Left lung (tissue), 10 donors: ENCODE results near the gene CCDC28A. TPM values are rescaled to one million over a fixed set of nuclear protein-coding genes. Genes with fewer than 3 reads are reported as not detected.
"Not testable (repeated sequence)": the region's sequence is repeated elsewhere in the genome, so short reads cannot be mapped to it uniquely, and the experiment has no call there.

Experiments
- ATAC-seq: fragments of 200-7000 bp; cut with Tn5 transposase; one replicate; pipeline ENCODE4 v1.9.1; 2020; ENCODE audit warnings: moderate library complexity
- DNase-seq, 4 donors: peaks; one replicate each; pipeline ENCODE4 v3.0.0-alpha.2; 2013 to 2020
- H3K27ac ChIP-seq, 2 donors: fragments of 200-600 bp; sonication (generic) in 1 of 2; one replicate each; pipeline versions ENCODE4 v1.5.0 to v1.8.0; 2020 to 2021
- H3K27me3 ChIP-seq, 2 donors: fragments of 200-600 bp; sonication (generic) in 1 of 2; one replicate each; pipeline versions ENCODE4 v1.5.0 to v1.8.0; 2020 to 2021
- H3K36me3 ChIP-seq, 2 donors: fragments of 200-600 bp; sonication (generic) in 1 of 2; one replicate each; pipeline versions ENCODE4 v1.5.0 to v1.8.0; 2020 to 2021
- H3K4me1 ChIP-seq, 2 donors: fragments of 200-600 bp; one replicate each; pipeline ENCODE4 v1.8.0; 2021
- H3K4me3 ChIP-seq, 2 donors: fragments of 200-600 bp; sonication (generic) in 1 of 2; one replicate each; pipeline versions ENCODE4 v1.5.0 to v1.8.0; 2020 to 2021; ENCODE audit warnings: mild to moderate bottlenecking in 1 of 2
- H3K9me3 ChIP-seq, 2 donors: fragments of 200-600 bp; sonication (generic) in 1 of 2; one replicate each; pipeline versions ENCODE4 v1.5.0 to v1.8.0; 2020 to 2021
- intact Hi-C, 2 donors: fragments of 100-400 bp; cut with DNase I; formaldehyde crosslinking; loops; one replicate each; pipeline versions ENCODE4 v1.11.2 to v1.14.2; 2022
- polyA plus RNA-seq, 6 donors: library from polyadenylated mRNA; unstranded; fragments of 120-200 nt; gene quantifications; one replicate each; pipeline ENCODE4 v1.2.1, GENCODE V29; 2013; ENCODE audit not compliant: insufficient read length in 6 of 6
- total RNA-seq, 2 donors: library from RNA; stranded (reverse); fragmentation: NEBNext Ultra II Directional; extraction: Animal tissue kit (Norgen Biotek cat#: 25700); gene quantifications; one replicate each; pipeline ENCODE4 v1.2.1, GENCODE V29; 2021
- TF ChIP-seq, protein P1 (sequence below), 2 donors: fragments of 200-600 bp; sonication (generic) in 1 of 2; IDR thresholded peaks; one replicate each; pipeline versions ENCODE4 v1.5.0 to v1.8.0; 2021; ENCODE audit warnings: antibody characterized with exemption in 2 of 2
- donor health status: DM: no; HTN: yes; CAD: no.
- donor health status: DM: no; HTN: no; CAD: no.

CCDC28A gene
- total and polyA plus RNA-seq, 8 donors: 14.0 to 28.4 (median 19.8) TPM

GRCh38 chr6:138726757-138727097, 46.8 kb upstream of the CCDC28A start:
- no peaks in the 10 kb centered on the region for H3K36me3 ChIP-seq
- no peak overlapping the region for H3K4me3 ChIP-seq
- TF ChIP-seq, protein P1, sequence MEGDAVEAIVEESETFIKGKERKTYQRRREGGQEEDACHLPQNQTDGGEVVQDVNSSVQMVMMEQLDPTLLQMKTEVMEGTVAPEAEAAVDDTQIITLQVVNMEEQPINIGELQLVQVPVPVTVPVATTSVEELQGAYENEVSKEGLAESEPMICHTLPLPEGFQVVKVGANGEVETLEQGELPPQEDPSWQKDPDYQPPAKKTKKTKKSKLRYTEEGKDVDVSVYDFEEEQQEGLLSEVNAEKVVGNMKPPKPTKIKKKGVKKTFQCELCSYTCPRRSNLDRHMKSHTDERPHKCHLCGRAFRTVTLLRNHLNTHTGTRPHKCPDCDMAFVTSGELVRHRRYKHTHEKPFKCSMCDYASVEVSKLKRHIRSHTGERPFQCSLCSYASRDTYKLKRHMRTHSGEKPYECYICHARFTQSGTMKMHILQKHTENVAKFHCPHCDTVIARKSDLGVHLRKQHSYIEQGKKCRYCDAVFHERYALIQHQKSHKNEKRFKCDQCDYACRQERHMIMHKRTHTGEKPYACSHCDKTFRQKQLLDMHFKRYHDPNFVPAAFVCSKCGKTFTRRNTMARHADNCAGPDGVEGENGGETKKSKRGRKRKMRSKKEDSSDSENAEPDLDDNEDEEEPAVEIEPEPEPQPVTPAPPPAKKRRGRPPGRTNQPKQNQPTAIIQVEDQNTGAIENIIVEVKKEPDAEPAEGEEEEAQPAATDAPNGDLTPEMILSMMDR (IDR thresholded peaks at IDR 0.05): no peak
- ATAC-seq: no peak
- no peak overlapping the region for H3K27ac ChIP-seq
- no peak for DNase-seq
- intact Hi-C loops: no loop called here
- H3K4me1 ChIP-seq: peaks cover 3 to 10% of the 10 kb centered on the region in 2 donors
- H3K27me3 ChIP-seq: no peaks in the 10 kb centered on the region
- no peaks in the 10 kb centered on the region for H3K9me3 ChIP-seq

DNA sequence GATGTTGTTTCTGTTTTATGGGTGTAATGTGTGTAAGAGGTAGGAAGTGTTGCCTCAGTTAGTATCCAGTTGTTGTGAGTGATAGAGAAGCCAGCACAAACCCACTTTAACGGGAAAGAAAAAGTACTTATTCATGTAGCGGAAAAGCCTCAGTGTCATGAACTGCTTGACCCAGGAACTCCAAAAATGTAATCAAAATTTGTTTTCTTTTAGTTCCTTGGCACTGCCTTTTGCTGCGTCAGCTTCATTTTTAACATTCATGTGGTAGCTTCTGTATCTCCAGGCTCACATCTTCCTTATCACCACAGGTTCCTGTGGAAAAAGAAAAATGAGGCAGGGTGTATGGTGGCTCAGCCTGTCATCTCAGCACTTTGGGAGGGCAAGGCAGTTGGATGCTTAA, 46.4 kb upstream of the CCDC28A start:
- no peak overlapping the region for H3K27ac ChIP-seq
- no peaks in the 10 kb centered on the region for H3K9me3 ChIP-seq
- no peak overlapping the region for H3K4me3 ChIP-seq
- no peaks in the 10 kb centered on the region for H3K27me3 ChIP-seq
- no peaks in the 10 kb centered on the region for H3K36me3 ChIP-seq
- intact Hi-C loops: no loop called here
- peaks cover 3 to 10% of the 10 kb centered on the region in 2 donors for H3K4me1 ChIP-seq
- ATAC-seq (no peak), DNase-seq (no peak)
- TF ChIP-seq, protein P1 (IDR thresholded peaks at IDR 0.05): no peak

DNA sequence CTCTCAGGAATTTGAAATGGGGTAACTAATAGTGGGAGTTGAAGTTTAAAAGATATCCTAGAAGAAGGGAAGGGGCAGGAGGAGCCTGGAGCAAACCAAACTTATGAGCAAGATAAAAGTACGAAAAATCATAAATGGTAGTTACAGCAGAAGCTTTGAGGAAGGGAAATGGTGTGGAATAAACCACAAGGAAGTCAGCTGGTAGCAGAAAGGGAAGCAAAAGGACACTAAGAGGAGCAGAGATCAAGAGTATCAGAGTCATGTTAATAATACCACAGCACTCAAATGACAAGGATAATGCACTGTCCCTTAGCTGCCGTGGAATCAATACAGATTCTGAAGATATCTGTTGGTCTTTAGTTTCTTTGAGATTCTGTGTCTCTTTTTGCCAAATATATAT, 44.9 kb upstream of the CCDC28A start:
- DNase-seq (no peak), ATAC-seq (peak; percentile 33)
- TF ChIP-seq, protein P1 (IDR thresholded peaks at IDR 0.05): no peak
- Histone ChIP-seq H3K4me1 (peaks cover 3 to 7% of the 10 kb centered on the region in 2 donors), H3K9me3 (no peaks in the 10 kb centered on the region), H3K27me3 (no peaks in the 10 kb centered on the region), H3K27ac (no peak overlapping the region), H3K36me3 (no peaks in the 10 kb centered on the region), H3K4me3 (no peak overlapping the region)
- intact Hi-C loops: no loop called here

DNA sequence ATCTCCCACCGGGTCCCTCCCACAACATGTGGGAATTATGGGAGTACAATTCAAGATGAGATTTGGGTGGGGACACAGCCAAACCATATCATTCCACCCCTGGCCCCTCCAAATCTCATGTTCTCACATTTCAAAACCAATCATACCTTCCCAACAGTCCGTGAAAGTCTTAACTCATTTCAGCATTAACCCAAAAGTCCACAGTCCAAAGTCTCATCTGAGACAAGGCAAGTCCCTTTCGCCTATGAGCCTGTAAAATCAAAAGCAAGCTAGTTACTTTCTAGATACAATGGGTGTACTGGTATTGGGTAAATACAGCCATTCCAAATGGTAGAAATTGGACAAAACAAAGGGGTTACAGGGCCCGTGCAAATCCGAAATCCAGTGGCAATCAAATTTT, 43.5 kb upstream of the CCDC28A start:
- H3K27me3 ChIP-seq, H3K27ac ChIP-seq, ATAC-seq, intact Hi-C loops, DNase-seq, H3K9me3 ChIP-seq, H3K4me3 ChIP-seq, H3K4me1 ChIP-seq, H3K36me3 ChIP-seq: not testable (repeated sequence)

GRCh38 chr6:138734585-138734984, 39.0 kb upstream of the CCDC28A start:
- Histone ChIP-seq H3K4me3 (no peak overlapping the region), H3K36me3 (no peaks in the 10 kb centered on the region), H3K27me3 (no peaks in the 10 kb centered on the region), H3K27ac (no peak overlapping the region), H3K4me1 (no peaks in the 10 kb centered on the region), H3K9me3 (no peaks in the 10 kb centered on the region)
- ATAC-seq (no peak), DNase-seq (no peak)
- TF ChIP-seq, protein P1 (IDR thresholded peaks at IDR 0.05): no peak
- intact Hi-C loops: no loop called here

DNA sequence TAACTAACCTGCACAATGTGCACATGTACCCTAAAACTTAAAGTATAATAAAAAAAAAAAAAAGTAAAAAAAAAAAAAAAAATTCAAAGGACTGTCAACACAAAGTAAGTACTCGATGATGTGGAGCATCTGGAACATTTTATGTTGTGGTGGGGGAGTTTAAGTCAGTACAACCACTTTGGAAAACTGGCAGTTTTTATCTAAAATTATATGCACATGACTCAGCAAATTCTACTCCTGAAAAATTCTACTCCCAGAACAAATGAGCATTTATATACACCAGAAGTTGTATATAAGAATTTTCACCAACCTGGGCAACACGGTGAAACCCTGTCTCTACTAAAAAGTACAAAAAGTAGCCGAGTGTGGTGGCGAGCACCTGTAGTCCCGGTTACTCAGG, 36.9 kb upstream of the CCDC28A start:
- ATAC-seq (no peak), DNase-seq (no peak)
- Histone ChIP-seq H3K27me3 (no peaks in the 10 kb centered on the region), H3K4me3 (no peak overlapping the region), H3K9me3 (no peaks in the 10 kb centered on the region), H3K27ac (no peak overlapping the region), H3K36me3 (no peaks in the 10 kb centered on the region), H3K4me1 (no peaks in the 10 kb centered on the region)
- TF ChIP-seq, protein P1 (IDR thresholded peaks at IDR 0.05): no peak
- intact Hi-C loops: no loop called here
